A549 (cell line): ENCODE data around the gene CCR9. TPM values are rescaled to one million over a fixed set of nuclear protein-coding genes. Genes with fewer than 3 reads are reported as not detected.

Experiments
- ATAC-seq, 2 experiments: fragments of 200-7000 bp in 1 of 2; fragments of >200 bp in 1 of 2; cut with Nextera tagmentation in 1 of 2; cut with Tn5 transposase in 1 of 2; 3 replicates each; pipeline versions ENCODE4 v1.8.0 to v1.9.1; 2018 to 2020; ENCODE audit warnings: mild to moderate bottlenecking in 1 of 2, moderate library complexity in 1 of 2
- CTCF ChIA-PET: fragments of 300-600 bp; sonication (Branson Sonifier 250); formaldehyde crosslinking; extraction: SDS; loops from one replicate; lab custom pipeline; 2021; ENCODE audit warnings: antibody characterized with exemption, inconsistent platforms; lab: Yijun Ruan, JAX
- POLR2A ChIA-PET: fragments of 350-600 bp; formaldehyde crosslinking; extraction: SDS; loops from one replicate; lab custom pipeline; 2021; ENCODE audit warnings: antibody characterized with exemption, inconsistent platforms; lab: Yijun Ruan, JAX
- DNase-seq, 2 experiments: peaks; one replicate each; pipeline versions ENCODE4 v3.0.0 to v3.0.0-alpha.2; 2011 to 2016; ENCODE audit warnings: low read depth in 1 of 2, low spot score in 1 of 2
- FAIRE-seq: peaks from 2 replicates; lab custom pipeline; 2011; peaks lifted over from hg19 to GRCh38; lab: Jason Lieb, UNC
- H3K27ac ChIP-seq, 2 experiments: fragments of >200 bp; sonication (Bioruptor Twin); formaldehyde crosslinking; 3 replicates each; pipeline ENCODE4 v1.5.1; 2016 to 2017
- H3K4me1 ChIP-seq: fragments of >200 bp; sonication (Bioruptor Twin); formaldehyde crosslinking; 3 replicates; pipeline ENCODE4 v1.6.1; 2016
- H3K4me2 ChIP-seq: fragments of >200 bp; sonication (Bioruptor Twin); formaldehyde crosslinking; 3 replicates; pipeline ENCODE4 v1.6.1; 2016
- H3K4me3 ChIP-seq: fragments of >200 bp; sonication (Bioruptor Twin); formaldehyde crosslinking; 3 replicates; pipeline ENCODE4 v1.5.1; 2016
- H3K9me3 ChIP-seq: fragments of >200 bp; sonication (Bioruptor Twin); formaldehyde crosslinking; 3 replicates; pipeline ENCODE4 v1.6.1; 2016
- ATOH8 ChIP-seq: fragments of 250-450 bp; sonication (Bioruptor Pico); IDR thresholded peaks from 2 replicates; pipeline ENCODE4 v1.5.0; 2020; ENCODE audit warnings: low read depth, mild to moderate bottlenecking, moderate library complexity
- BCL3 ChIP-seq: fragments of >200 bp; sonication (Bioruptor Twin); formaldehyde crosslinking; IDR thresholded peaks from 3 replicates; pipeline ENCODE4 v1.6.1; 2016
- CBX8 ChIP-seq: fragments of 200-600 bp; sonication (generic); IDR thresholded peaks from 2 replicates; pipeline ENCODE4 v1.6.1; 2016
- CHD2 ChIP-seq: fragments of 150-350 bp; IDR thresholded peaks from 2 replicates; pipeline ENCODE4 v1.6.1; 2014; ENCODE audit warnings: low read length; ENCODE audit not compliant: partially characterized antibody
- CHD4 ChIP-seq: fragments of 200-600 bp; sonication (generic); IDR thresholded peaks from 2 replicates; pipeline ENCODE4 v1.6.1; 2016; ENCODE audit warnings: antibody characterized with exemption, mild to moderate bottlenecking, borderline replicate concordance
- EHMT2 ChIP-seq: fragments of 200-600 bp; sonication (generic); IDR thresholded peaks from 2 replicates; pipeline ENCODE4 v1.6.1; 2016; ENCODE audit warnings: antibody characterized with exemption, low read depth, mild to moderate bottlenecking, moderate library complexity
- FOXS1 ChIP-seq: fragments of 250-450 bp; sonication (Bioruptor Pico); IDR thresholded peaks from 2 replicates; pipeline ENCODE4 v1.5.0; 2020; ENCODE audit warnings: mild to moderate bottlenecking, moderate library complexity
- GATA3 ChIP-seq: IDR thresholded peaks from 2 replicates; pipeline ENCODE4 v1.6.1; 2012; ENCODE audit warnings: borderline replicate concordance
- HMGXB4 ChIP-seq: fragments of 250-450 bp; sonication (Bioruptor Pico); IDR thresholded peaks from 2 replicates; pipeline ENCODE4 v1.5.0; 2021; ENCODE audit warnings: mild to moderate bottlenecking, moderate library complexity, borderline replicate concordance
- HOXB5 ChIP-seq: fragments of 250-450 bp; sonication (Bioruptor Pico); IDR thresholded peaks from 2 replicates; pipeline ENCODE4 v1.5.0; 2020; ENCODE audit warnings: mild to moderate bottlenecking, moderate library complexity
- JUNB ChIP-seq: fragments of >200 bp; sonication (Bioruptor Twin); formaldehyde crosslinking; IDR thresholded peaks from 2 replicates; pipeline ENCODE4 v1.6.1; 2016
- MYC ChIP-seq: IDR thresholded peaks from 2 replicates; pipeline ENCODE4 v1.6.1; 2012; ENCODE audit warnings: mild to moderate bottlenecking, inconsistent platforms, low read length, improper control_type of control experiment, borderline replicate concordance
- NPAS2 ChIP-seq: fragments of 250-450 bp; sonication (Bioruptor Pico); IDR thresholded peaks from 2 replicates; pipeline ENCODE4 v1.8.0; 2022; ENCODE audit warnings: mild to moderate bottlenecking, moderate library complexity, borderline replicate concordance
- PHF8 ChIP-seq: fragments of 200-600 bp; sonication (generic); IDR thresholded peaks from 2 replicates; pipeline ENCODE4 v1.6.1; 2016; ENCODE audit warnings: low read depth, mild to moderate bottlenecking, antibody characterized with exemption, moderate library complexity, borderline replicate concordance
- POLR2A ChIP-seq: IDR thresholded peaks from 2 replicates; pipeline ENCODE4 v1.6.1; 2012; ENCODE audit warnings: mild to moderate bottlenecking, low read length
- POLR2AphosphoS2 ChIP-seq: conservative IDR thresholded peaks from 2 replicates; pipeline ENCODE4 v1.6.1; 2012; ENCODE audit warnings: low read length, improper control_type of control experiment, inconsistent platforms
- REST ChIP-seq: fragments of 200-600 bp; sonication (generic); IDR thresholded peaks from 2 replicates; pipeline ENCODE4 v1.6.1; 2016; ENCODE audit warnings: antibody characterized with exemption, mild to moderate bottlenecking, moderate library complexity
- RNF2 ChIP-seq: fragments of 200-600 bp; sonication (generic); IDR thresholded peaks from 2 replicates; pipeline ENCODE4 v1.6.1; 2016; ENCODE audit warnings: low read depth, mild to moderate bottlenecking, antibody characterized with exemption, moderate library complexity, borderline replicate concordance
- SMC3 ChIP-seq: fragments of >200 bp; sonication (Bioruptor Twin); formaldehyde crosslinking; IDR thresholded peaks from 3 replicates; pipeline ENCODE4 v1.6.1; 2018; ENCODE audit warnings: inconsistent platforms
- SREBF2 ChIP-seq: fragments of 450-650 bp; IDR thresholded peaks from 2 replicates; pipeline ENCODE4 v1.6.1; 2014; ENCODE audit warnings: mild to moderate bottlenecking, moderate library complexity
- USF2 ChIP-seq: fragments of 450-650 bp; IDR thresholded peaks from 2 replicates; pipeline ENCODE4 v1.6.1; 2014; ENCODE audit warnings: antibody characterized with exemption
- ZC3H11A ChIP-seq: fragments of 450-650 bp; IDR thresholded peaks from 2 replicates; pipeline ENCODE4 v1.6.1; 2014; ENCODE audit warnings: antibody characterized with exemption, mild to moderate bottlenecking
- ZNF302 ChIP-seq: fragments of 250-450 bp; sonication (Bioruptor Pico); IDR thresholded peaks from 2 replicates; pipeline ENCODE4 v1.9.0; 2021; ENCODE audit warnings: inconsistent platforms, mild to moderate bottlenecking, moderate library complexity
- WGBS: methylation state at CpG from one replicate; pipeline ENCODE4 v1.1.6; 2017; ENCODE audit errors: missing lambda C conversion rate; 5-methylcytosine and 5-hydroxymethylcytosine counted together
- polyA plus RNA-seq, 4 experiments: library from polyadenylated mRNA; depleted of rRNA in 3 of 4; stranded (reverse); fragments of >200 nt; fragmentation: RNase III in 1 of 4; extraction: RNeasy Plus Mini Kit Qiagen cat#74134 plus additional on column Dnase treatment in 1 of 4; gene quantifications; 2 replicates in 3 of 4; 3 replicates in 1 of 4; pipeline ENCODE4 v1.2.3, GENCODE V29; 2011 to 2017

CCR9 gene
- polyA plus RNA-seq, 2 of the 4 experiments (the other 2 are of a cell fraction): not detected

- POLR2A ChIA-PET: no interaction called here
- ATAC-seq: no peak
- Histone ChIP-seq H3K27ac (no peak overlapping the region), H3K4me3 (no peak overlapping the region)
- CTCF ChIA-PET: no interaction called here
- TF ChIP-seq HMGXB4 (CRISPR knock-in tag) (no peak), CBX8 (no peak), ATOH8 (CRISPR knock-in tag) (no peak), FOXS1 (CRISPR knock-in tag) (no peak), POLR2A (no peak), GATA3 (no peak), SREBF2 (no peak), ZNF302 (CRISPR knock-in tag) (no peak), CHD2 (no peak), JUNB (no peak), SMC3 (no peak), HOXB5 (CRISPR knock-in tag) (no peak), REST (no peak), ZC3H11A (no peak), POLR2AphosphoS2 (no peak)
- TF ChIP-seq, all 56 proteins: peak for 0
- FAIRE-seq (no peak), DNase-seq (no peak)
- WGBS: 17% methylated on average over 8 of the region's 8 CpGs
- Histone ChIP-seq H3K9me3 (peaks cover 4% of the 10 kb centered on the region; the same call in 1 of the 3 replicates), H3K4me1 (no peaks in the 10 kb centered on the region), H3K4me2 (no peak overlapping the region)
Observed at GRCh38 chr3:45864760-45865519, 21.4 kb upstream of the CCR9 start.

GRCh38 chr3:45865563-45865962 lies 20.8 kb upstream of the CCR9 start:
- Histone ChIP-seq H3K27ac (no peak overlapping the region), H3K9me3 (peaks cover 4% of the 10 kb centered on the region; the same call in 1 of the 3 replicates), H3K4me2 (no peak overlapping the region), H3K4me1 (no peaks in the 10 kb centered on the region), H3K4me3 (no peak overlapping the region)
- POLR2A ChIA-PET: no interaction called here
- WGBS: 30% methylated on average over 6 of the region's 6 CpGs
- ATAC-seq (no peak), FAIRE-seq (no peak), DNase-seq (no peak)
- CTCF ChIA-PET: no interaction called here
- no peak for TF ChIP-seq RNF2
- no peak for TF ChIP-seq PHF8
- TF ChIP-seq EHMT2: no peak
- TF ChIP-seq CHD4: no peak
- TF ChIP-seq BCL3: no peak
- TF ChIP-seq CBX8: no peak
- no peak for TF ChIP-seq MYC
- no peak for TF ChIP-seq NPAS2 (CRISPR knock-in tag)
- TF ChIP-seq CHD2: no peak
- no peak for TF ChIP-seq USF2
